ENCODE measurements around the gene JADE2.
"Not testable (repeated sequence)": the region's sequence is repeated elsewhere in the genome, so short reads cannot be mapped to it uniquely, and the experiment has no call there.

GRCh38 chr5:134556588-134556987 is 31.1 kb downstream of the JADE2 start:
- TF ChIP-seq POLR2A (IDR thresholded peaks at IDR 0.05): not testable (repeated sequence)
- TF ChIP-seq, protein P1, sequence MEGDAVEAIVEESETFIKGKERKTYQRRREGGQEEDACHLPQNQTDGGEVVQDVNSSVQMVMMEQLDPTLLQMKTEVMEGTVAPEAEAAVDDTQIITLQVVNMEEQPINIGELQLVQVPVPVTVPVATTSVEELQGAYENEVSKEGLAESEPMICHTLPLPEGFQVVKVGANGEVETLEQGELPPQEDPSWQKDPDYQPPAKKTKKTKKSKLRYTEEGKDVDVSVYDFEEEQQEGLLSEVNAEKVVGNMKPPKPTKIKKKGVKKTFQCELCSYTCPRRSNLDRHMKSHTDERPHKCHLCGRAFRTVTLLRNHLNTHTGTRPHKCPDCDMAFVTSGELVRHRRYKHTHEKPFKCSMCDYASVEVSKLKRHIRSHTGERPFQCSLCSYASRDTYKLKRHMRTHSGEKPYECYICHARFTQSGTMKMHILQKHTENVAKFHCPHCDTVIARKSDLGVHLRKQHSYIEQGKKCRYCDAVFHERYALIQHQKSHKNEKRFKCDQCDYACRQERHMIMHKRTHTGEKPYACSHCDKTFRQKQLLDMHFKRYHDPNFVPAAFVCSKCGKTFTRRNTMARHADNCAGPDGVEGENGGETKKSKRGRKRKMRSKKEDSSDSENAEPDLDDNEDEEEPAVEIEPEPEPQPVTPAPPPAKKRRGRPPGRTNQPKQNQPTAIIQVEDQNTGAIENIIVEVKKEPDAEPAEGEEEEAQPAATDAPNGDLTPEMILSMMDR (IDR thresholded peaks at IDR 0.05): not testable (repeated sequence)
